Skeletal muscle satellite cell (primary cell): ENCODE results near the gene DRC1.

Experiments used
- H3K27me3 ChIP-seq: 2 replicates; pipeline ENCODE4 v1.7.0; 2013; ENCODE audit warnings: low read length; ENCODE audit not compliant: control insufficient read depth, insufficient read depth
- H3K36me3 ChIP-seq: 2 replicates; pipeline ENCODE4 v1.7.0; 2013; ENCODE audit warnings: mild to moderate bottlenecking, control low read depth, low read length; ENCODE audit not compliant: insufficient read depth
- H3K4me1 ChIP-seq: 2 replicates; pipeline ENCODE4 v1.7.0; 2013; ENCODE audit warnings: low read length; ENCODE audit not compliant: control insufficient read depth, insufficient read depth
- H3K4me2 ChIP-seq: 2 replicates; pipeline ENCODE4 v1.7.0; 2013; ENCODE audit warnings: mild to moderate bottlenecking, low read length
- H3K4me3 ChIP-seq: 2 replicates; pipeline ENCODE4 v1.7.0; 2013; ENCODE audit warnings: low read length
- H3K9ac ChIP-seq: 2 replicates; pipeline ENCODE4 v1.7.0; 2013; ENCODE audit warnings: mild to moderate bottlenecking, low read depth, low read length, moderate library complexity
- H3K9me3 ChIP-seq: replicated peaks from 2 replicates; pipeline ENCODE4 v1.7.0; 2013; ENCODE audit warnings: mild to moderate bottlenecking, control low read depth, low read length

Gene DRC1

GRCh38 chr2:26492749-26493515 is 91.2 kb downstream of the DRC1 start:
- no peak overlapping the region for H3K9ac ChIP-seq

DNA sequence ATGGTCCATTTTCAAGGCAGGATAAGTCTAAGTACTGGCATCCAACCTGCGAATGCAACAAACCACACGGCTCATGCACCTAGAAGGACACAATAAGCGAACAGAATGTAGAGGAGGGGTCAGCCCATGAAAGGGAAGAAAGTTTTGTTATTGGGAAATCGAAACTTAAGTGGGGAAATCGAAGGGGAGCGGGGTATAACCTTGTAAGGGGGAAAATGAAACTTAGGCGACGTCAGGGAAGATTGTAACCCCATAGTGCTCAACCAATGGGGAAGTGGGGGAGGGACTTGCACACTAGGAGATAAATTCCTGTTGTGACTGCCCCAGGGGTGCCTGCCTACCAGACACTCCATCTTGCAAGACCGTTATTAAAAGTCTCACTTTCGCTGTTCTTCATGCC is 91.8 kb downstream of the DRC1 start:
- Histone ChIP-seq H3K27me3 (peaks cover 67% of the 10 kb centered on the region), H3K9ac (no peak overlapping the region), H3K9me3 (no peaks in the 10 kb centered on the region), H3K4me3 (no peak overlapping the region), H3K4me1 (no peaks in the 10 kb centered on the region), H3K4me2 (no peak overlapping the region), H3K36me3 (no peaks in the 10 kb centered on the region)

More at GRCh38 chr2:26492749-26493515, 91.2 kb downstream of the DRC1 start:
- no peak overlapping the region for H3K4me3 ChIP-seq
- no peaks in the 10 kb centered on the region for H3K9me3 ChIP-seq
- no peaks in the 10 kb centered on the region for H3K36me3 ChIP-seq
- no peaks in the 10 kb centered on the region for H3K4me1 ChIP-seq
- peaks cover 67% of the 10 kb centered on the region for H3K27me3 ChIP-seq
- H3K4me2 ChIP-seq: no peak overlapping the region

DNA sequence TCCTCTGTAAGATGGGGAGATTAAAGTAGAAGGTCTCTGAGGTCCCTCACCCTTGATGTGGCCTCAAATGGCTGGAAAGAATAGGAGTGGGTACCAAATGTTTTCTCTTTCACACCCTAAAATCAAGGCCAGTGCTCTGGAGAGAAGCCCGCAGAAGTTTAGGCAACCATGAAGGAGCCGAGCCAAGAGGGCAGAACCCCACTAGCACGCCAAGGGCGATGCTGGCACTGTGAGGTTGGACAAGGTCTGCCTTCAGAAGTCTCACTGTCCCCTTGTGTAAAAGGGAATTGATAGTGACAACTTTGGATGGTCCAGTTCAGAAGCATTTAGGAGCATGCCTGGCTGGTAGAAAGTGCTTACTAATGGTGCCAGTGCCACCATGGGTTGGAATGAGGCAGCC is 92.5 kb downstream of the DRC1 start:
- Histone ChIP-seq H3K9ac (no peak overlapping the region), H3K9me3 (no peaks in the 10 kb centered on the region), H3K27me3 (peaks cover 66% of the 10 kb centered on the region), H3K36me3 (no peaks in the 10 kb centered on the region), H3K4me2 (no peak overlapping the region), H3K4me3 (no peak overlapping the region), H3K4me1 (no peaks in the 10 kb centered on the region)

GRCh38 chr2:26494891-26495290 is 93.2 kb downstream of the DRC1 start:
- peaks cover 62% of the 10 kb centered on the region for H3K27me3 ChIP-seq
- no peaks in the 10 kb centered on the region for H3K9me3 ChIP-seq
- H3K36me3 ChIP-seq: no peaks in the 10 kb centered on the region
- H3K4me1 ChIP-seq: no peaks in the 10 kb centered on the region
- H3K9ac ChIP-seq: no peak overlapping the region
- H3K4me3 ChIP-seq: no peak overlapping the region
- no peak overlapping the region for H3K4me2 ChIP-seq

DNA sequence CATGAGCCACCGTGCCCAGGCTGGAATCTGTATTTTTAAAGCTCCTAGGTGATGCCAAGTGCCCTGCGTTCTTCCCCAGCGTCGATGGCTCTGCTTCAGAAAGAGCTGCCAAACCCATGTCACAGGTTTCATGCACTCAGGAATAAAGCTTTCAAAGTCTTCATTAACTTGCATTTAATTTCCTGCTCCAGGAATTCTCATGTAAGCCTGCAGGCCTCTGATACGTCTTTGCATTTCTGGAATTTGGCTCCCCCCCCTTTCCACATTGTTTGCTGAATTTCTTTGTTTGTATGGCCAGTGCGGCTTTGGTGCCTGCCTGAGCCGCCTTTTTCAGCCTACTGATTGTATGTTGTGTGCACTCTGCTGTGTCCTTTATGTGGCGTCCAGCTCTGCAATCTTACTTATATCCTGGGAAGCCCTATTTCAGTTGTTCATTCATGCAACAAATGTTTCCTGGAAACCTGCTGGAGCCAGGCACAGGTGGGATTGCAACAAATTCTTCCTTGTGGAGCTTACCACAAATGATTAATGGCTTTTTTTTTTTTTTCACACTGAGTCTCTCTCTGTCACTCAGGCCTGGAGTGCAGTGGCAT is 94.1 kb downstream of the DRC1 start:
- no peaks in the 10 kb centered on the region for H3K4me1 ChIP-seq
- H3K36me3 ChIP-seq: no peaks in the 10 kb centered on the region
- peaks cover 66% of the 10 kb centered on the region for H3K27me3 ChIP-seq
- H3K4me3 ChIP-seq: no peak overlapping the region
- H3K9ac ChIP-seq: no peak overlapping the region
- H3K4me2 ChIP-seq: no peak overlapping the region
- no peaks in the 10 kb centered on the region for H3K9me3 ChIP-seq

DNA sequence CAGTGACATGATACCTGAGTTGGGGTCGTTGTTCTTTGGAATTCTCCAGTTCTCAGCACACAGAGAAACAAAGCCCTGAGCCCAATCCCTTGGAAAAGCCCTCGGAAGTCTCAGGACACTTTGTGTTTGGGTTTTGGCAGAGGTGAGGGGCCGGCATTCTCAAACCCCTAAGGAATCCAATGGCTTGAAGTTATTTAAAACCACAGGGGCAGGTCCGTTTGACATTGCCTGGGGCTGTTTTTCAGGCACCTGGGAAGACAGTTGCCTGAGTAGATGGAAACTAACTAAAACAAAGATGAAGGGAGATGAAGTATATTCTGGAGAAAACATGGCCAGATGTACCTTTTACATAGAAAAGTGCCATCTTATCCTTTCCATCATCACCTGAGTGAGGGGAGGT is 98.7 kb downstream of the DRC1 start:
- Histone ChIP-seq H3K9ac (no peak overlapping the region), H3K4me1 (peaks cover 6% of the 10 kb centered on the region), H3K4me3 (no peak overlapping the region), H3K4me2 (no peak overlapping the region), H3K9me3 (no peaks in the 10 kb centered on the region), H3K27me3 (peaks cover 83% of the 10 kb centered on the region), H3K36me3 (no peaks in the 10 kb centered on the region)

GRCh38 chr2:26503231-26503880 is 101.6 kb downstream of the DRC1 start:
- Histone ChIP-seq H3K27me3 (peaks cover 89% of the 10 kb centered on the region), H3K9me3 (no peaks in the 10 kb centered on the region), H3K4me2 (peak overlapping the region; percentile 71), H3K4me1 (peaks cover 6% of the 10 kb centered on the region), H3K4me3 (peak overlapping the region; percentile 52), H3K9ac (no peak overlapping the region), H3K36me3 (no peaks in the 10 kb centered on the region)

DNA sequence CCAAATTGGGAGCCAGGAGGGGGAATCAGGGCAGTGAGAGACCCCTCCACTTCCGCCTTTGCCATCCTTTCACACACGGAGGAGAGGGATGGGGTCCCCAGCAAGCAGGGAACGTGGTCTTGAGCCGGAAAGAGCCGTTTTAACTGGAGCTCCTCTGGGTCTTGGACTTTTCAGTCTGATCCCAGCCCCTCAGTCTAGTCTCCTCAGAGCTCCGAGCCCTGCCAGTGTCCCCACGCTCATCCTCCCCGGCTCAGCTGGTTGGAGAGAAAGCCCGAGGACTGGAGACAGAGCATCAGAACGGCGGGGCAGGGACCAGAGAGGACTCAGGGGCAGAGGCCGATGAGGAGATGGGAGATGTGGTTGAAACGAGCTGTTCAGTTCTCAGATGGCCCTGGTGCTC is 102.3 kb downstream of the DRC1 start:
- Histone ChIP-seq H3K4me1 (peaks cover 6% of the 10 kb centered on the region), H3K4me2 (no peak overlapping the region), H3K27me3 (peaks cover 88% of the 10 kb centered on the region), H3K9me3 (no peaks in the 10 kb centered on the region), H3K4me3 (no peak overlapping the region), H3K9ac (no peak overlapping the region), H3K36me3 (no peaks in the 10 kb centered on the region)

DNA sequence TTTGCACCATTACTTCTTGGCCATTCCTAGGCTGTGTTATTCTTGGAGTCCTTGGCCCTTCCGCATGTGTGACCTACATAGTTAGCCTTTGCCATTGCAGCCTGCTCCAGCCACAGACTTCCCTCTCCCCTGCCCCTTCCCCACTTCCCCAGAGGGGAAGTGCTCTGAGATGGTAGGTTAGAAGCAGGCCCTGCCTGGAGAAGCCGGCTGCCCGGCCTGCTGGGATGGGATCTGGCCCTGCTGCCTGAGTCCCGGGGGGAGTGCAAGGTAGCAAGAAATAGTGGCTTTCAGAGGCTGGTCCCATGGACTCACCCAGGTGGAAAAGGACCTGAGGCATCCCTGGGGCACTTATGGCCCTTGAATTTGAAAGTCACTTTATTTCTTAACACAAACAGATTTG is 104.6 kb downstream of the DRC1 start:
- no peak overlapping the region for H3K4me2 ChIP-seq
- peaks cover 6% of the 10 kb centered on the region for H3K4me1 ChIP-seq
- H3K4me3 ChIP-seq: no peak overlapping the region
- no peaks in the 10 kb centered on the region for H3K36me3 ChIP-seq
- H3K9me3 ChIP-seq: no peaks in the 10 kb centered on the region
- H3K27me3 ChIP-seq: peaks cover 86% of the 10 kb centered on the region
- H3K9ac ChIP-seq: no peak overlapping the region
